Measurements from ENCODE around the gene FAM161B. TPM values are rescaled to one million over a fixed set of nuclear protein-coding genes. Genes with fewer than 3 reads are reported as not detected.
"Not testable (repeated sequence)": the region's sequence is repeated elsewhere in the genome, so short reads cannot be mapped to it uniquely, and the experiment has no call there.

The FAM161B gene
- total and polyA plus RNA-seq, 4 donors, result 4.3 to 6.7 (median 4.5) TPM

- DNase-seq, result no peak
- Histone ChIP-seq H3K4me1 (ENCODE audit: control insufficient read depth in 1 of 2, insufficient read depth in 2 of 2, low read length in 2 of 2) (no peaks in the 10 kb centered on the region), H3K27me3 (ENCODE audit: control insufficient read depth in 1 of 2, insufficient read depth in 2 of 2, low read length in 1 of 2) (no peaks in the 10 kb centered on the region), H3K9me3 (ENCODE audit: control insufficient read depth, low read length) (no peaks in the 10 kb centered on the region), H3K4me3 (ENCODE audit: low read length in 2 of 2) (no peak overlapping the region), H3K36me3 (ENCODE audit: control insufficient read depth in 1 of 2, insufficient read depth in 2 of 2, low read length in 1 of 2) (peaks cover 5 to 7% of the 10 kb centered on the region in 2 donors), H3K27ac (ENCODE audit: low read depth in 1 of 2, low read length in 2 of 2) (no peak overlapping the region)
- no peak for ATAC-seq (ENCODE audit: low FRiP score)
- 73 to 78% methylated on average over 4 of the region's 4 CpGs for WGBS, 2 donors
- intact Hi-C loops (cut with DNase I), result no loop called here
These were observed 41.2 kb upstream of the FAM161B start for GRCh38 chr14:73991092-73991491.

GRCh38 chr14:73988656-73989055 is 38.8 kb upstream of the FAM161B start:
- intact Hi-C loops (cut with DNase I); H3K27me3 ChIP-seq (ENCODE audit: control insufficient read depth in 1 of 2, insufficient read depth in 2 of 2, low read length in 1 of 2); H3K9me3 ChIP-seq (ENCODE audit: control insufficient read depth, low read length); H3K27ac ChIP-seq (ENCODE audit: low read depth in 1 of 2, low read length in 2 of 2); ATAC-seq (ENCODE audit: low FRiP score); H3K36me3 ChIP-seq (ENCODE audit: control insufficient read depth in 1 of 2, insufficient read depth in 2 of 2, low read length in 1 of 2); H3K4me3 ChIP-seq (ENCODE audit: low read length in 2 of 2); H3K4me1 ChIP-seq (ENCODE audit: control insufficient read depth in 1 of 2, insufficient read depth in 2 of 2, low read length in 2 of 2); DNase-seq: not testable (repeated sequence)
- 71 to 75% methylated on average over 5 to 7 of the region's 7 CpGs for WGBS, 2 donors

- Histone ChIP-seq H3K27ac (ENCODE audit: low read depth in 1 of 2, low read length in 2 of 2) (no peak overlapping the region), H3K27me3 (ENCODE audit: control insufficient read depth in 1 of 2, insufficient read depth in 2 of 2, low read length in 1 of 2) (no peaks in the 10 kb centered on the region), H3K9me3 (ENCODE audit: control insufficient read depth, low read length) (no peaks in the 10 kb centered on the region), H3K4me1 (ENCODE audit: control insufficient read depth in 1 of 2, insufficient read depth in 2 of 2, low read length in 2 of 2) (no peaks in the 10 kb centered on the region), H3K36me3 (ENCODE audit: control insufficient read depth in 1 of 2, insufficient read depth in 2 of 2, low read length in 1 of 2) (peaks cover 7% of the 10 kb centered on the region in 2 donors), H3K4me3 (ENCODE audit: low read length in 2 of 2) (no peak overlapping the region)
- ATAC-seq (ENCODE audit: low FRiP score), result no peak
- intact Hi-C loops (cut with DNase I), result no loop called here
- DNase-seq, result no peak
- WGBS, 2 donors, result 91 to 92% methylated on average over 3 of the region's 3 CpGs
These were observed 38.2 kb upstream of the FAM161B start for GRCh38 chr14:73988065-73988464.

DNA sequence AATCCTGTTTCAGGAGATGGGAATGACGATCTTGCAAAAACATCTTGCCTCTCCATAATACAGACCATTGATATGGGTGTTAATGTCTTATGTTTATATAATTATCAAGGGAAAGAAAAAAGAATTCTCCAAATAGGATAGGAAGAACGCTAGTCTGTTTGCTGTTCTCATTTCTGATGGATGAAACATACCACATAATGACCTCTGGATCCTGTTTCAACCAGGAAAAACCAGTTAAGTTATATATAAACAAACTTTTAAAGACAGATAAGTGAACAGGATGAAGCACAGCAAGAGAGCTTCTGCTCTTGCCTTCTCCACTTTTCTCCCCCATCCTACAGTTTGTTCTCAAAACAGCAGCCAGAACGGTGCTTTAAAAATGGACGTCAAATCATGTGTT is 28.0 kb upstream of the FAM161B start:
- H3K9me3 ChIP-seq (ENCODE audit: control insufficient read depth, low read length), result no peaks in the 10 kb centered on the region
- intact Hi-C loops (cut with DNase I), result no loop called here
- no peaks in the 10 kb centered on the region for H3K36me3 ChIP-seq (ENCODE audit: control insufficient read depth in 1 of 2, insufficient read depth in 2 of 2, low read length in 1 of 2)
- no peaks in the 10 kb centered on the region for H3K27me3 ChIP-seq (ENCODE audit: control insufficient read depth in 1 of 2, insufficient read depth in 2 of 2, low read length in 1 of 2)
- ATAC-seq (ENCODE audit: low FRiP score) (no peak), DNase-seq (no peak)
- no peaks in the 10 kb centered on the region for H3K4me1 ChIP-seq (ENCODE audit: control insufficient read depth in 1 of 2, insufficient read depth in 2 of 2, low read length in 2 of 2)
- H3K27ac ChIP-seq (ENCODE audit: low read depth in 1 of 2, low read length in 2 of 2), result no peak overlapping the region
- WGBS, 2 donors, result 56 to 57% methylated on average over 4 of the region's 4 CpGs
- no peak overlapping the region for H3K4me3 ChIP-seq (ENCODE audit: low read length in 2 of 2)

GRCh38 chr14:73976125-73976524 is 26.2 kb upstream of the FAM161B start:
- Histone ChIP-seq H3K4me3 (ENCODE audit: low read length in 2 of 2) (no peak overlapping the region), H3K27me3 (ENCODE audit: control insufficient read depth in 1 of 2, insufficient read depth in 2 of 2, low read length in 1 of 2) (no peaks in the 10 kb centered on the region), H3K9me3 (ENCODE audit: control insufficient read depth, low read length) (no peaks in the 10 kb centered on the region), H3K36me3 (ENCODE audit: control insufficient read depth in 1 of 2, insufficient read depth in 2 of 2, low read length in 1 of 2) (no peaks in the 10 kb centered on the region), H3K27ac (ENCODE audit: low read depth in 1 of 2, low read length in 2 of 2) (no peak overlapping the region), H3K4me1 (ENCODE audit: control insufficient read depth in 1 of 2, insufficient read depth in 2 of 2, low read length in 2 of 2) (no peaks in the 10 kb centered on the region)
- ATAC-seq (ENCODE audit: low FRiP score) (no peak), DNase-seq (no peak)
- intact Hi-C loops (cut with DNase I), result no loop called here
- 84% methylated on average over 6 of the region's 6 CpGs for WGBS, 2 donors

DNA sequence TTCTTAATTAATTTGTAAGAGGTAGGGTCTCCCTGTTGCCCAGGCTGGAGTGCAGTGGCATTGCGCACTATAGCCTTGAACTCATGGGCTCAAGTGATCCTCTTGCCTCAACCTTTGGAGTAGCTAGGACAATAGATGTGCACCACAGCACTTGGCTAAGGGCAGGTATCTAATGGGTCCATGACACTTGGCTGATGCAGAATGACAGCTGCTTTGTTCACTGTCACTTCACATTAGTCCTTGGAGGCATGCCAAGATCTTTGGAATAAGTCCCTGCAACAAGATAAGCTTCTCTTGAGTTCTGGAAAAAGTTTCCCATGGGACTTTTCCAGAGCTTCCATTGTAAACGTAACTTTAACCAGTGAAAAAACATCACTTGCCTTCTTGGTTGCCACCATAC is 23.6 kb upstream of the FAM161B start:
- ATAC-seq (ENCODE audit: low FRiP score), result no peak

DNA sequence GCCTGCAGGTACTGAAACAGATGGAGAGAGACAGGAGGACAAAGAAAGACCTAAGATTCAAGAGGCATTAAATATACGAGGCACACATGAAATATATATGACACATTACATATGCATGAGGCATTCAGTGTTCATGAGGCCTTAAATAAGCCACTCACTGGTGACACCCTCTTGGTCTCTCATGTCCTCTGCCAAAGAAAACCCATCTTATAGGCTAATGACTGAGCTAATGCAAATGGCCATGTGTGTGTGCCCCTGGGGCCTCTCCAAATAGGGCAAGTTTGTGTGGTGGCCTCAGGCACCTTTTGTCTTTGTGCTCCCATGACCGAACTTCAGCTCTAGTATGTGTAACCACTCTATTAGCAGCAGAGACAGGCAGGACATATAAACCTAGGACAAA is 19.0 kb upstream of the FAM161B start:
- intact Hi-C loops (cut with DNase I), result no loop called here
- H3K36me3 ChIP-seq (ENCODE audit: control insufficient read depth in 1 of 2, insufficient read depth in 2 of 2, low read length in 1 of 2), result peaks cover 5 to 8% of the 10 kb centered on the region in 2 donors

More for the DNA sequence above, 23.6 kb upstream of the FAM161B start:
- Histone ChIP-seq H3K27me3 (ENCODE audit: control insufficient read depth in 1 of 2, insufficient read depth in 2 of 2, low read length in 1 of 2) (no peaks in the 10 kb centered on the region), H3K4me1 (ENCODE audit: control insufficient read depth in 1 of 2, insufficient read depth in 2 of 2, low read length in 2 of 2) (no peaks in the 10 kb centered on the region), H3K9me3 (ENCODE audit: control insufficient read depth, low read length) (no peaks in the 10 kb centered on the region), H3K4me3 (ENCODE audit: low read length in 2 of 2) (no peak overlapping the region), H3K36me3 (ENCODE audit: control insufficient read depth in 1 of 2, insufficient read depth in 2 of 2, low read length in 1 of 2) (peaks cover 5 to 7% of the 10 kb centered on the region in 2 donors), H3K27ac (ENCODE audit: low read depth in 1 of 2, low read length in 2 of 2) (no peak overlapping the region)
- 51 to 60% methylated on average over 2 of the region's 2 CpGs for WGBS, 2 donors
- intact Hi-C loops (cut with DNase I), result no loop called here
- DNase-seq, result no peak

DNA sequence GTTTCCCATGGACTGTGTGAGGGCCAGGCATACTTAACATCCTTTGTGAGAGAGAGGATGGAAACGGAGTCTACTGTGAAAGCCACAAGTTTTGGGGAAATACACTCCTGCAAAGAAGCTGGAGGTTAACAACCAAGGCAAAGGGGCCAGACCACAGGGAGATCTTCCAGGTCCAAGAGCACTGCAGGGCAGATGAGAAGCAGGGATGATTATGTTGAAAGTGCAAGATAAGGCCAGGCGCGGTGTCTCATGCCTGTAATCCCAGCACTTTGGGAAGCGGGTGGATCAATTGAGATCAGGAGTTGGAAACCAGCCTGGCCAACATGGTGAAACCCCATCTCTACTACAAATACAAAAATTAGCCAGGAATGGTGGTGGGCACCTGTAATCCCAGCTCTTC is 15.3 kb upstream of the FAM161B start:
- Histone ChIP-seq H3K4me1 (ENCODE audit: control insufficient read depth in 1 of 2, insufficient read depth in 2 of 2, low read length in 2 of 2) (no peaks in the 10 kb centered on the region), H3K27ac (ENCODE audit: low read depth in 1 of 2, low read length in 2 of 2) (no peak overlapping the region), H3K36me3 (ENCODE audit: control insufficient read depth in 1 of 2, insufficient read depth in 2 of 2, low read length in 1 of 2) (peaks cover 7 to 15% of the 10 kb centered on the region in 2 donors), H3K4me3 (ENCODE audit: low read length in 2 of 2) (no peak overlapping the region), H3K9me3 (ENCODE audit: control insufficient read depth, low read length) (no peaks in the 10 kb centered on the region), H3K27me3 (ENCODE audit: control insufficient read depth in 1 of 2, insufficient read depth in 2 of 2, low read length in 1 of 2) (no peaks in the 10 kb centered on the region)
- intact Hi-C loops (cut with DNase I), result no loop called here
- 91 to 94% methylated on average over 4 of the region's 4 CpGs for WGBS, 2 donors
- ATAC-seq (ENCODE audit: low FRiP score) (no peak), DNase-seq (no peak)

More for the DNA sequence above, 19.0 kb upstream of the FAM161B start:
- H3K4me1 ChIP-seq (ENCODE audit: control insufficient read depth in 1 of 2, insufficient read depth in 2 of 2, low read length in 2 of 2), result no peaks in the 10 kb centered on the region
- H3K27me3 ChIP-seq (ENCODE audit: control insufficient read depth in 1 of 2, insufficient read depth in 2 of 2, low read length in 1 of 2), result no peaks in the 10 kb centered on the region
- DNase-seq, result no peak
- H3K9me3 ChIP-seq (ENCODE audit: control insufficient read depth, low read length), result no peaks in the 10 kb centered on the region
- no peak for ATAC-seq (ENCODE audit: low FRiP score)
- no peak overlapping the region for H3K27ac ChIP-seq (ENCODE audit: low read depth in 1 of 2, low read length in 2 of 2)
- no peak overlapping the region for H3K4me3 ChIP-seq (ENCODE audit: low read length in 2 of 2)
- 90 to 92% methylated on average over 2 of the region's 2 CpGs for WGBS, 2 donors

DNA sequence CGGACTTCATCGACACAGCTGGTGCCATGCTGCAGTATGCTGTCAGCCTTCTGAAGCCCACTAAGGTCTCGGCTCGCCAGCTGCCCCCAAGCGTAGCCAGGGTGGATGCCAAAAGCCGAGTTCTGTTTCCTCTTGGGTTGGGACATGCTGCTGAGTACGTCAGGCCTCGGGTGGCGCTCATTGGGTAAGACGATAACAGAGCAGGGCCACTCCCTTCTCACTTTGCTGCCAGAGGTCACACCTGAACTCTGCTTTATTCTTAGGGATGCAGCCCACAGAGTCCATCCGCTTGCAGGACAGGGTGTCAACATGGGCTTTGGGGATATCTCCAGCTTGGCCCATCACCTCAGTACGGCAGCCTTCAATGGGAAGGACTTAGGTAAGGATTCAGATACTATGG is 11.3 kb upstream of the FAM161B start:
- DNase-seq (no peak), ATAC-seq (ENCODE audit: low FRiP score) (no peak)
- Histone ChIP-seq H3K27me3 (ENCODE audit: control insufficient read depth in 1 of 2, insufficient read depth in 2 of 2, low read length in 1 of 2) (no peaks in the 10 kb centered on the region), H3K27ac (ENCODE audit: low read depth in 1 of 2, low read length in 2 of 2) (no peak overlapping the region), H3K4me1 (ENCODE audit: control insufficient read depth in 1 of 2, insufficient read depth in 2 of 2, low read length in 2 of 2) (no peaks in the 10 kb centered on the region), H3K4me3 (ENCODE audit: low read length in 2 of 2) (no peak overlapping the region), H3K36me3 (ENCODE audit: control insufficient read depth in 1 of 2, insufficient read depth in 2 of 2, low read length in 1 of 2) (peaks cover 4 to 20% of the 10 kb centered on the region in 2 donors), H3K9me3 (ENCODE audit: control insufficient read depth, low read length) (no peaks in the 10 kb centered on the region)
- WGBS, 2 donors, result 92 to 93% methylated on average over 12 of the region's 12 CpGs
- intact Hi-C loops (cut with DNase I), result no loop called here
